Activated CD8-positive, alpha-beta memory T cell treated with anti-CD3 and anti-CD28 coated beads, Interleukin-2, amount 50 U/mL, for 48 hours (primary cell): Measurements from ENCODE around the gene CTSF.

Experiments
- DNase-seq: peaks from one replicate; pipeline ENCODE4 v3.0.0-alpha.2; 2020

The CTSF gene

GRCh38 chr11:66529655-66530054 lies 38.8 kb downstream of the CTSF start:
- no peak for DNase-seq

GRCh38 chr11:66529069-66529468 lies 39.3 kb downstream of the CTSF start:
- no peak for DNase-seq

GRCh38 chr11:66524304-66525040 lies 43.9 kb downstream of the CTSF start:
- DNase-seq: no peak

- no peak for DNase-seq
These were observed 44.8 kb downstream of the CTSF start for GRCh38 chr11:66523611-66524010.
